H9 (cell line): ENCODE data around the gene ETFDH. TPM values are rescaled to one million over a fixed set of nuclear protein-coding genes. Genes with fewer than 3 reads are reported as not detected.

Experiments
- DNase-seq: peaks from one replicate; pipeline ENCODE4 v3.0.0-alpha.2; 2017
- H2AFZ ChIP-seq: one replicate; pipeline ENCODE4 v1.6.1; 2013; ENCODE audit warnings: mild to moderate bottlenecking, low read length, control low read depth, moderate library complexity
- H2AK5ac ChIP-seq: 2 replicates; pipeline ENCODE4 v1.6.1; 2013; ENCODE audit warnings: low read length, control low read depth, mixed read lengths; ENCODE audit not compliant: insufficient read length
- H2BK120ac ChIP-seq: one replicate; pipeline ENCODE4 v1.6.1; 2013; ENCODE audit warnings: low read depth, mild to moderate bottlenecking, low read length, control low read depth, inconsistent platforms; ENCODE audit not compliant: poor library complexity, severe bottlenecking
- H2BK12ac ChIP-seq: 2 replicates; pipeline ENCODE4 v1.6.1; 2013; ENCODE audit warnings: low read length, control low read depth, mixed read lengths, low read depth; ENCODE audit not compliant: insufficient read length
- H2BK15ac ChIP-seq: 2 replicates; pipeline ENCODE4 v1.6.1; 2013; ENCODE audit warnings: low read depth, low read length, control low read depth
- H2BK20ac ChIP-seq: one replicate; pipeline ENCODE4 v1.6.1; 2013; ENCODE audit warnings: low read depth, mild to moderate bottlenecking, low read length, control low read depth, inconsistent platforms; ENCODE audit not compliant: poor library complexity, severe bottlenecking
- H2BK5ac ChIP-seq: 2 replicates; pipeline ENCODE4 v1.6.1; 2013; ENCODE audit warnings: low read length, control low read depth, mixed read lengths; ENCODE audit not compliant: insufficient read length
- H3K14ac ChIP-seq: 2 replicates; pipeline ENCODE4 v1.6.1; 2013; ENCODE audit warnings: low read length, control low read depth; ENCODE audit not compliant: insufficient read depth
- H3K18ac ChIP-seq: 2 replicates; pipeline ENCODE4 v1.6.1; 2013; ENCODE audit warnings: low read depth, mild to moderate bottlenecking, mixed read lengths, low read length, control low read depth; ENCODE audit not compliant: insufficient read length
- H3K23ac ChIP-seq: 2 replicates; pipeline ENCODE4 v1.6.1; 2013; ENCODE audit warnings: low read length, control low read depth, mixed read lengths, low read depth; ENCODE audit not compliant: insufficient read length
- H3K23me2 ChIP-seq: 2 replicates; pipeline ENCODE4 v1.6.1; 2013; ENCODE audit warnings: low read depth, mild to moderate bottlenecking, mixed read lengths, low read length, control low read depth; ENCODE audit not compliant: insufficient read length, poor library complexity, severe bottlenecking
- H3K27ac ChIP-seq: 2 replicates; pipeline ENCODE4 v1.5.1; 2013; ENCODE audit warnings: low read length, control low read depth, mixed read lengths, low read depth; ENCODE audit not compliant: insufficient read length
- H3K27me3 ChIP-seq: 2 replicates; pipeline ENCODE4 v1.6.1; 2013; ENCODE audit warnings: low read length, control low read depth, inconsistent platforms; ENCODE audit not compliant: insufficient read depth
- H3K4ac ChIP-seq: 2 replicates; pipeline ENCODE4 v1.6.1; 2013; ENCODE audit warnings: low read depth, mild to moderate bottlenecking, control low read depth, inconsistent platforms, low read length, moderate library complexity
- H3K4me1 ChIP-seq: 2 replicates; pipeline ENCODE4 v1.6.1; 2013; ENCODE audit warnings: low read length, control low read depth, inconsistent platforms; ENCODE audit not compliant: insufficient read depth
- H3K4me2 ChIP-seq: 2 replicates; pipeline ENCODE4 v1.6.1; 2013; ENCODE audit warnings: low read length, control low read depth, mixed read lengths; ENCODE audit not compliant: insufficient read length, insufficient read depth
- H3K56ac ChIP-seq: 2 replicates; pipeline ENCODE4 v1.6.1; 2013; ENCODE audit warnings: low read depth, mild to moderate bottlenecking, mixed read lengths, low read length, control low read depth; ENCODE audit not compliant: insufficient read length
- H3K79me1 ChIP-seq: 2 replicates; pipeline ENCODE4 v1.6.1; 2013; ENCODE audit warnings: low read depth, mild to moderate bottlenecking, moderate library complexity, low read length, control low read depth, inconsistent platforms; ENCODE audit not compliant: insufficient read depth, poor library complexity, severe bottlenecking
- H3K79me2 ChIP-seq: 2 replicates; pipeline ENCODE4 v1.6.1; 2013; ENCODE audit warnings: low read length, control low read depth, inconsistent platforms; ENCODE audit not compliant: insufficient read depth
- H3K9ac ChIP-seq: 2 replicates; pipeline ENCODE4 v1.6.1; 2013; ENCODE audit warnings: low read length, control low read depth, mixed read lengths; ENCODE audit not compliant: insufficient read length; ENCODE audit errors: extremely low read depth
- H3K9me3 ChIP-seq: one replicate; pipeline ENCODE4 v1.6.1; 2013; ENCODE audit warnings: low read depth, low read length, inconsistent platforms; ENCODE audit not compliant: control insufficient read depth
- H3T11ph ChIP-seq: one replicate; pipeline ENCODE4 v1.6.1; 2013; ENCODE audit warnings: mild to moderate bottlenecking, low read length, control low read depth, inconsistent platforms
- H4K20me1 ChIP-seq: one replicate; pipeline ENCODE4 v1.6.1; 2013; ENCODE audit not compliant: control insufficient read depth, insufficient read length, insufficient read depth
- H4K5ac ChIP-seq: 2 replicates; pipeline ENCODE4 v1.6.1; 2013; ENCODE audit warnings: low read depth, mild to moderate bottlenecking, mixed read lengths, low read length, control low read depth; ENCODE audit not compliant: insufficient read length
- H4K8ac ChIP-seq: replicated peaks from 2 replicates; pipeline ENCODE4 v1.6.1; 2013; ENCODE audit warnings: low read length, control low read depth, mixed read lengths, low read depth; ENCODE audit not compliant: insufficient read length
- H4K91ac ChIP-seq: 2 replicates; pipeline ENCODE4 v1.6.1; 2013; ENCODE audit warnings: low read depth, mild to moderate bottlenecking, moderate library complexity, mixed read lengths, low read length, control low read depth; ENCODE audit not compliant: insufficient read length
- H3K27ac Mint-ChIP-seq, 3 experiments: 2 replicates in 2 of 3; 3 replicates in 1 of 3; pipeline ENCODE4 v1.8.0; 2020 to 2021; ENCODE audit warnings: mixed read lengths in 3 of 3, mild to moderate bottlenecking in 1 of 3, moderate library complexity in 1 of 3
- H3K27me3 Mint-ChIP-seq: 2 replicates; pipeline ENCODE4 v1.8.0; 2021; ENCODE audit warnings: low read depth, mild to moderate bottlenecking, moderate library complexity, mixed read lengths
- H3K36me3 Mint-ChIP-seq, 3 experiments: 2 replicates in 2 of 3; 3 replicates in 1 of 3; pipeline ENCODE4 v1.8.0; 2020 to 2021; ENCODE audit warnings: low read depth in 3 of 3, mixed read lengths in 3 of 3; ENCODE audit not compliant: insufficient read depth in 1 of 3
- H3K4me1 Mint-ChIP-seq, 2 experiments: 2 replicates each; pipeline ENCODE4 v1.8.0; 2020; ENCODE audit warnings: mixed read lengths in 2 of 2
- H3K4me3 Mint-ChIP-seq, 2 experiments: 2 replicates in 1 of 2; 3 replicates in 1 of 2; pipeline ENCODE4 v1.8.0; 2020 to 2021; ENCODE audit warnings: mild to moderate bottlenecking in 2 of 2, mixed read lengths in 2 of 2, moderate library complexity in 1 of 2
- H3K9me3 Mint-ChIP-seq, 2 experiments: 2 replicates in 1 of 2; 3 replicates in 1 of 2; pipeline ENCODE4 v1.8.0; 2020; ENCODE audit warnings: mild to moderate bottlenecking in 2 of 2, mixed read lengths in 2 of 2, moderate library complexity in 1 of 2
- CTCF ChIP-seq: fragments of 200-600 bp; sonication (generic); conservative IDR thresholded peaks from 3 replicates; pipeline ENCODE4 v1.8.0; 2021; ENCODE audit warnings: antibody characterized with exemption, mild to moderate bottlenecking
- total RNA-seq: library from RNA; stranded (reverse); gene quantifications from 2 replicates; pipeline ENCODE4 v1.2.1, GENCODE V29; 2021

Gene ETFDH
- total RNA-seq, 1 experiment from 2014 or later: 12.8 TPM

GRCh38 chr4:158756588-158756987 lies 84.5 kb downstream of the ETFDH start:
- H3T11ph ChIP-seq: no peak overlapping the region

More at GRCh38 chr4:158756588-158756987, 84.5 kb downstream of the ETFDH start:
- DNase-seq: no peak
- no peak overlapping the region for H3K14ac ChIP-seq
- Mint-ChIP-seq H3K4me1 (no peaks in the 10 kb centered on the region), H3K27me3 (no peaks in the 10 kb centered on the region; the same call in 1 of the 2 replicates), H3K4me3 (no peak overlapping the region), H3K9me3 (peaks cover 19 to 23% of the 10 kb centered on the region in 2 experiments), H3K27ac (no peak overlapping the region; a peak in 1 of 7 replicates), H3K36me3 (peaks cover 3 to 19% (median 7%) of the 10 kb centered on the region in 3 experiments; a peak in 3 of 7 replicates)
- no peak overlapping the region for H2AK5ac ChIP-seq
- no peaks in the 10 kb centered on the region for H3K79me1 ChIP-seq
- no peak overlapping the region for H2BK120ac ChIP-seq
- H3K27me3 ChIP-seq: no peaks in the 10 kb centered on the region
- no peak overlapping the region for H2BK20ac ChIP-seq
- no peak overlapping the region for H3K23ac ChIP-seq
- H2BK15ac ChIP-seq: no peak overlapping the region
- H2AFZ ChIP-seq: no peak overlapping the region
- H2BK5ac ChIP-seq: no peak overlapping the region
- no peaks in the 10 kb centered on the region for H3K4me1 ChIP-seq
- H4K5ac ChIP-seq: no peak overlapping the region
- no peaks in the 10 kb centered on the region for H3K23me2 ChIP-seq
- H3K27ac ChIP-seq: no peak overlapping the region
- no peak overlapping the region for H3K9ac ChIP-seq
- no peak overlapping the region for H3K18ac ChIP-seq
- H3K79me2 ChIP-seq: no peaks in the 10 kb centered on the region
- H4K8ac ChIP-seq: no peak overlapping the region
- no peak overlapping the region for H3K4ac ChIP-seq
- no peak overlapping the region for H2BK12ac ChIP-seq
- H4K91ac ChIP-seq: no peak overlapping the region
- H3K4me2 ChIP-seq: no peak overlapping the region
- TF ChIP-seq CTCF: no peak
- H4K20me1 ChIP-seq: no peaks in the 10 kb centered on the region
- no peaks in the 10 kb centered on the region for H3K9me3 ChIP-seq
- H3K56ac ChIP-seq: no peak overlapping the region
